GM15510 (cell line): Measurements from ENCODE around the gene ADGRL3.

Experiments used
- POLR2A ChIP-seq: IDR thresholded peaks from 3 replicates; pipeline ENCODE4 v1.6.1; 2011; ENCODE audit warnings: borderline replicate concordance; ENCODE audit not compliant: insufficient read length; ENCODE audit errors: extremely low read depth

Gene ADGRL3

DNA sequence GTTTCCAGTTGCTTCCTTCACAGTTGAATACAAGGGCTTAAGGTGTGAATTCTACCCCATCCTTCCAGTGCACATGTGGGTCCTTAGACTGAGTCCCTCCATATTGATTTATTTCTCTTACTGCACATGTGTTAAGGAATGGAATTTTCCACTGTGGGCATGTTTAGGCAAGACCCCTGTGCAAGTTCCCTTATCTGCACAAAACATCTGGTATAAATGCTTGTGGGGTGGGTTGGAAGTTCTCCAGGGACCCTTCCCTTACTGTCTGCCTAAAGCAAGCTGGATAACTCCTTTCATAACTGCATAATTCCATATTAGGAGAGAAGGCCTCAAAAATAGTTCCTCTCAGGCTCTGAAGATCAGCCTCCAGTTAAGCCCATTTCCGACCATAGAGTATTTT, 570.9 kb downstream of the ADGRL3 start:
- TF ChIP-seq POLR2A: no peak

DNA sequence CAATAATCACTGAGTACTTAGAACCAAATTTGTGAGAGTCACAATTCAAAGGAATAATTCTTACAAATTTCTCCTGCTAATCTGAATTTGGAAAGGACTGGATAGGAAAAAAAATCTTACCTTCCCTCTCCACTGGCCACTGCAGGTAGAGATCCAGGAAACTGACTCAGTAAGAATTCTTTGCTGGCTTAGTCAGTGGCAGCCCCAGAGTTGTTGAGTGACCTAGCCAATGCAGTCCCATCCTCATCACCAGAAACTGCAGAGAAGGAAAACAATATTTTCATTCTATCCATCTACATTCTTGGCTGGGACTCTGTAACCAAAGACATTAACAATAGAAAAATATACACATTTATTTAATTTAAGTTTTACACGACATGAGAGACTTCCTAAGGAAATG, 572.0 kb downstream of the ADGRL3 start:
- no peak for TF ChIP-seq POLR2A

DNA sequence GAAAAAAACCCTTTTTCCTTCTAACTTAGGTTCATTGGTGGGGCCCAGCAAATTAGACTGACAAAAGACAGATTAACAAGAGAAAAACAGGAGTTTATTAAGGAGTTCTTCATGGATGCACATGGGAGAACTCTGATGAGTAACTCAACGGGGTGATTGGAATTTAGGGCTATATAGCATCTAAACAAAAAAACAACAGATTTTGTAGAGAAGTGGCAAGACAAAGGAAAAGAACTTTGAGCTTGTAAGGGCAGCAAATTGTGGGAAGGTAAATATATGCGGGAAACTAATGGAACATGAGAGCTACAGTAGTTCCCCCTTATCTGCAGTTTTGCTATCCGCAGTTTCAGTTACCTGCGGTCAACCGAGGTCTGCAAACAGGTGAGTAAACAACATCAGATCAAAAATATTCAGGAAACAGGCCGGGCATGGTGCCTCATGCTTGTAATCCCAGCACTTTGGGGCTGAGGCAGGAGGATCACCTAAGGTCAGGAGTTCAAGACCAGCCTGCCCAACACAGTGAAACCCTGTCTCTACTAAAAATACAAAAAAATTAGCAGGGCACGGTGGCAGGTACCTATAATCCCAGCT, 573.6 kb downstream of the ADGRL3 start:
- no peak for TF ChIP-seq POLR2A

DNA sequence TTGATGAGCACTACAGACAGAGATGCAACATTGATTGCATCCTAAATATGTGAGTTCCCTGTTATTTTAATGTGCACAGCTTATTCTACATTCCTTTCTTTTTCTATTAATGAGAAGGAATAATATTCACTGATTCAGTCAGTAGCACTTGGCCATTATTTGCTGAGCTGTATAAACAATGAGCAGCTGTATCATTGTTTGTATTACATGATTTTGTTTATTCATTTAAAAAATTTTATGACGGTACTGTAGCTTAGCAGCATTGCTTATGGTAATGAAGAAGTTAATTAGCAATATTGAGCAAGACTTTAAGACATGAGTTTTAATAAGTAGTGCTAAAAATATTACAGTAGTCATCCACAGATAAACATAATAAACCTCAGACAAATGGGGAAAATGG, 582.0 kb downstream of the ADGRL3 start:
- TF ChIP-seq POLR2A: no peak

DNA sequence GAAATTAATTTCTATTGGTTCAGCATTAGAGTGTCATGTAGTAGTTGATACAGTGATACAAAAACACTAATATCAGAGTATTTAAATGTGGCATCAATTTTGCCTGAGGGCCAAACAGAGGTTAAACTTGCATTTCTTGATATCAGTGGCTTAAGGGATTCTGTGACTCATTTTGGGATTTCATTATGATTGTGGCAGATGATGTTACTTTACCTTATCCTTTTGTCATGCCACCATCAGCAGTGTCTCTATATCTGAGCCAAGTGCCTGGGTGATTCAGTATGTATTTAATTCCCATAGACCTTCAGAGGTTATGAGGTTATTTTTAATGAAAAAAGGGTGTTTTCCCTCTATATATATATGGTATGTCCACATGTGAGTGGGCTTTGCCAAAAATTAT, 582.9 kb downstream of the ADGRL3 start:
- TF ChIP-seq POLR2A: no peak

DNA sequence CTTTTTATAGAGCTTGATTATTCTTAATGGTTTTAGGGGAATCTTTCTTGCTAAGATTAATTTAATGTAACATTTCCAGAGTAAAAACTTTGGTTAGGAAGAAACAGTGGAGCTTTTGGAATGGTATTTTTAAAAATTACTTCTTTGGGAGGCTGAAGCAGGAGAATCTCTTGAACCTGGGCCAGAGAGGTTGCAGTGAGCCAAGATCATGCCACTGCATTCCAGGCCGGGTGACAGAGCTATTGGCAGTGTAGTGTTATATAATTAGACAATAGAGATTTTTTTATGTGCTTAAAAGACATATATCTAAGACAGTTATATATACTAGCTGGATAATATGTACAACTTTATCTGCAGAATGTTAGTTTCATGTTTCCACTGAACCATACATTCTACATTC, 585.6 kb downstream of the ADGRL3 start:
- TF ChIP-seq POLR2A: no peak

DNA sequence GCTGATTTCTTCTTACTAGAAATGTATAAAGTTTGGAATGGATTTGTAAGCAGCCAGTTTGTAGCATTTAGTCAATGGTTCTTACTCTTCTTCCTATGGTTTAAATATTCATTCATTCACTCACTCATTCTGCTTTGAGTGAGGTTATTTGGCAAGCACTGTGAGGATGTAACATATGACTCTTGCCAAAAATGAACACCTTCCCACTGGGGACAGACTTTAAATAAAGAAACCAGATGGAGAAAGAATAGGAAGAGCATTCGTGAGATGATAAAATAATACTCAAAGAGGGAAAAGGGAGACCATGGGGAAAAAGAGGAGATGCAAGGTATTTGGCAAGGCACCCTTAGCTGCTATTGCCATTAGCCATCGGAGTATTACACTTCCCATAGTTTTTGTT, 586.1 kb downstream of the ADGRL3 start:
- TF ChIP-seq POLR2A: no peak

DNA sequence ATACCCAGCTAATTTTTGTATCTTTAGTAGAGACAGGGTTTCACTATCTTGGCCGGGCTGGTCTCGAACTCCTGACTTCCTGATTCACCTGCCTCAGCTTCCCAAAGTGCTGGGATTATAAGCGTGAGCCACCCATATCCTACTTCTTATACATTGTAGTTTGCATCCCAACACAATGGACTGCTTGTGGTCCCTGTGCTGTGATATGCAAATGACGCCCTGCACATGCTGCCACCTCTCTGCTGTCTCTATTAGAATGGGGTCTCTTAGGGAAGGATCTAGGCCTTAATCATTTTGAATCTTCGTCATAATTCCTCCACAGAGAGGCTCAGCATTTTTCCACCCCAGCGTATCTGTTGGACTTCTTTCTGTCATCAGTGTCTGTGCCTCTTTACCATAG, 595.9 kb downstream of the ADGRL3 start:
- TF ChIP-seq POLR2A: no peak

DNA sequence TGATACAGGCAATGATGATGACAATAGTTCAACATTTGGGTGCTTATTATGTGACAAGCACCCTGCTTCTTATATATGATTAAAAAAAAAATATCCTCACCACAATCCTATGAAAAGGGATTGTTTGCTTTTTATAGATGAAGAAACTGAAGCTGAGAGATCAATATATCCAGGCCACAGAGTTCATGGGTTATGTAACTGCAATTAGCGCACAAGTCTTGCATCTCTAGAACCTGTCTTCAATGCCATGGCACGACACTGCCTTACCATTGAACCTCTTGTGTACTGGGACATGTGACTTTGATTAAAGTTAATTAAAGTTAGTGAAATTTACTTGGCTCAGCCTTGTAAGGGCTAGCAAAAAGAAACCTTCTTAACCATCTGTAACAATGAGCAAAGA, 599.7 kb downstream of the ADGRL3 start:
- TF ChIP-seq POLR2A: no peak

DNA sequence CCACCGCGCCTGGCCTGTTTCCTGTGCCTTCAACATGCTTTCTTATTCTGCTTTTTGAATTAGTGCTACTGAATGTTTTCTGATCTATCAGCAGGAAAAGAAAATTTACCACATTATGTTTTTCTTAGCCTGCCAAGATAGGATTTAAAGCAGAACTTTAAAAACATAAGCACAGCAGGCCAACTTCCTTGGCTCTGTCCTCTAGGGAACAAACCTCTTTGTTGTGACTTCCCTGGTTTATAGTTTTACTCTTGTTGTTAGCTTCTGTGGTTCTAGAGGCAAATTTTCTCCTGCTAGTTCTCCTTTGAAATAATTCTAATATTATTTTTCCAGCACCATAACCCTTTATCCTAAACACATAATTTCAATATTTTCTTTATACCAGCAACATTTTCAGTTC, 605.1 kb downstream of the ADGRL3 start:
- no peak for TF ChIP-seq POLR2A

DNA sequence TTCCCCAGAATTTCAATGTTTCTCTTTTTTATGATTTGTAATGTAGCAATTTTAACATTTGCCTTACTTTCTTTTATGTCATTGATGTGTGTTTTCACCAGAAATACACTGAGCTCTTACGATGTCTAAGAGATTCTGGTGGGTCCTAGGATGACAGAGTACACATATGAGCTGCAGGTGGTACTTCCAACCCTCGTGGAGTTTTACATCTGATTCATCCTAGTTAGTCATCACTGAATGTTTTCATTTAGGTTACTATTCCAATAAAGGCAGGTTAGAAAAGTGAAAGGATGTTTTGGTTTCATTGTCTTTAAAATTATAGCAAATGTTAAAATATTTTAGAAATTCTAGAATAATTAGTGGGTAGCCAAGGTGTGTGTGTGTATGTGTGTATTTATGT, 605.9 kb downstream of the ADGRL3 start:
- TF ChIP-seq POLR2A: no peak

DNA sequence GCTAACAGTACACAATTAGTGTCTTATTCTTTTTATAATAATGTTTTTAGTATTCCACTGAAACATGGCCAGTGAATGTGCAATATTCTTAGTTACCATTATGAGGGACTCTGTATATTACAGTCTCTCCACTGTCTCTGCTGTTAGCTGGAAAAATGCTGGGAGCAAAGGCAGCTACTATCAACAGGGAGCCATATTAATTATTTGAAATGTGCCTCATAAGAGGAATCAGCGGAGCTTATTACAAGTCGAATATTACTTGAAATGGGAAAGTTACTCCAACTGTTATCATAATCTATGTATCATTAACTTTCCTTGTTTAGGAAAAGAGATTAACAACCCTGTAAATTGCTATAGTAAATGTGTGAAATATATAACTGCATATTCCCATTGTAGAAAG, 612.0 kb downstream of the ADGRL3 start:
- TF ChIP-seq POLR2A: no peak

DNA sequence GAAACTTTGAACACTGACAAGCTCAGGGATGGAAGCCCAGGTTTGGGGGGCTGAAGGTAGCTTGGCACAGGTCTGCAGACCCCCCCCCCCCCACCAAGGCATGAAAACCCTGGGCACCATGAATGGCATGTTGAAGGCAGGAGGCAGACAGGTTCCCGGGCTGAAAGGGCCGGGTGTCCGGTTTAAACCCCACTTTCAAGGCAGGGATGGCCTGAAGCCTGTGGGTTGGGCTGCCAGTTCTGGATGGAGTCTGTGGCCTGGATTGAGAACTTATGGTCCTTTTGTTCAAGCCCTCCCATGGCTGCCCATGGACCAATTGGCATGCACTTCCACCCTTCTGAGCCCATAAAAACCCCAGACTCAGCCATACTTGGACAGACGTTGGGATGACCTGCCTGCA, 616.9 kb downstream of the ADGRL3 start:
- TF ChIP-seq POLR2A: no peak

DNA sequence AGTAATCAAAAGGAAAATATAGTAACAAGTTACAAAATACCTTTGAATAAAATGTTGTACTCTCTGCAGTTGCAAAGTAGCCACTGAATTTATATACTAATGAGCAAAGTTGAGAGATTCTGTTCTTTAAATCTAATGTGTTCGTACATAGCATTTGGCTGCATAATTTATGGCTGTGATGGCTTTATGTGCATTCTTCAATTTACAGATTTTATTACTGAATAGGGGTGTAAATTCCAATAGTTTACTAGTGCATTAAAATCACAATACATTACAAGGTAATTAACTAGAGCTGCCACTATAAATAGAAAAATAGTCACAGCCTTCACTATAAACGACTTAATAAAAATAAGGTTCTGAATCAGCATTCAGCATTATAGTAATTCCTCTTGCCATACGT, 620.0 kb downstream of the ADGRL3 start:
- TF ChIP-seq POLR2A: no peak

DNA sequence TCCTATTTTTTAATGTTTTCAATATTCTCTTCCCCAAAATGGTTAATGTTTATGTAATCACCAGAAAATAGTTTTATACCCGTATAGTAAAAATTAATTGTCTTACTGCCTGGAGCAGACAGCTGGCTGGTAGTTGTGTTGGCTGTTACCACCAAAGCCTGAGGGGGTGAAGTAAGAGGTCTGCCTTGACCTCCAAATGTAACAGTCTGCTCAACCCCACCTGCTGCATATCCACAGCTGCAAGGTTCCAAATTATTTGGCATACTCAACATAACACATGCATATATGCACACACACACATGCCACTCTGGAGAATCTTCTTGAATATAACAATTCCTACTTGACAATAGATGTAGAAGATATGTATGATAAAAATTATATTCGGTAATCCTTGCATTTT, 624.3 kb downstream of the ADGRL3 start:
- no peak for TF ChIP-seq POLR2A

DNA sequence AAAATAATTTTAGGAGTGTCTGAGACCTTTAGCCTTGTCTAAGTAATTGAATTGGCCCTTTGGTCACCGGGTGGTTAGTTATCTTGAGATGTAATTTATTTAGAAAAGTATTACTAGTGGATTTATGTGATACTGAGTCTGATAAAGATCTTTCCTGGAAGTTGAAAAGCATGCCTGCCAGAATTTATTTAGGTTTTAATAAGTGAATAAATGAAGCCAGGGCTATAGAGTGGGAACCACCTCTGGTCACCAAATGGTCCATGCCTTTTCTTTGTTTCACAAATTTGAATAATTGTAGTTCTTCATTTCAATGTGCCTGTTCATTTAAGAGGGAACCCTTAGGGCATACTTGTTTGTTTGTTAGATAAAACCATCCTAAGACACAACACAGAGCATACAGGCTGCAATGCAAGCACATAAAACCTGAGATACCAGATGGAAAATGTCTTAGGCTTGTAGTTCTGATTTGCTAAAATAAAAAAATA, 627.8 kb downstream of the ADGRL3 start:
- TF ChIP-seq POLR2A: no peak

DNA sequence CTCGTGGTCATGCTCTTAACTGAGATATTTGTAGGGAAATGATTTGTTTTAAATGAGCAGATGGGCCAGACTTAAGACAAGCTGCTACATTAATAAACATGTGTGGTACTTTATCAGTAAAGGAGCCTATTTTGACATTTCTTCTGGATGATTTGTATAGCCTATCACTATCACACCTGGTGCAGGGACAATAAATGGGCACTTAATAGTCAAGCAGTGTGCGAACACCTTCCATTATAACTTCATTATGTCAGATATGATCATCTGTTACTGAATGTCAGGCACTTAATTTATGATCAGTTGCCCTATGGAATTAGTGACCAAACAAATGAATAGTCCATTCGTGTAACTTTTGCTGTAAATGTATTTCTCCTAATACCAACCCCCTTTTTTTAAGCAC, 628.8 kb downstream of the ADGRL3 start:
- TF ChIP-seq POLR2A: no peak
